MCF 10A (cell line): ENCODE data around the gene DSG4. TPM values are rescaled to one million over a fixed set of nuclear protein-coding genes. Genes with fewer than 3 reads are reported as not detected.

ENCODE experiments used
- BruUV-seq: library from RNA; stranded (reverse); fragments of 400-500 nt; replicated peaks from 2 replicates; lab custom pipeline; 2021; lab: Mats Ljungman, UMichigan
- CTCF ChIA-PET: fragments of 300-600 bp; sonication (Branson Sonifier 250); formaldehyde crosslinking; extraction: SDS; loops from one replicate; lab custom pipeline; 2021; ENCODE audit warnings: antibody characterized with exemption, inconsistent platforms; lab: Yijun Ruan, JAX
- POLR2A ChIA-PET: fragments of 300-600, 350-650 bp; sonication (Branson Sonifier 250); formaldehyde crosslinking; extraction: SDS; loops from one replicate; lab custom pipeline; 2020; ENCODE audit warnings: antibody characterized with exemption, inconsistent platforms; lab: Yijun Ruan, JAX
- DNase-seq: peaks from one replicate; pipeline ENCODE4 v3.0.0-alpha.2; 2018; ENCODE audit not compliant: unreplicated experiment
- H3K27ac Mint-ChIP-seq: one replicate; pipeline ENCODE4 v1.8.0; 2022; ENCODE audit warnings: mild to moderate bottlenecking, low read depth, mixed read lengths; ENCODE audit not compliant: unreplicated experiment
- H3K27me3 Mint-ChIP-seq: one replicate; pipeline ENCODE4 v1.8.0; 2022; ENCODE audit warnings: mixed read lengths; ENCODE audit not compliant: insufficient read depth, unreplicated experiment
- H3K36me3 Mint-ChIP-seq: one replicate; pipeline ENCODE4 v1.8.0; 2022; ENCODE audit warnings: mild to moderate bottlenecking, moderate library complexity, mixed read lengths; ENCODE audit not compliant: insufficient read depth, unreplicated experiment
- H3K4me1 Mint-ChIP-seq: one replicate; pipeline ENCODE4 v1.8.0; 2022; ENCODE audit warnings: mixed read lengths; ENCODE audit not compliant: insufficient read depth, unreplicated experiment
- H3K4me3 Mint-ChIP-seq: one replicate; pipeline ENCODE4 v1.8.0; 2022; ENCODE audit warnings: mild to moderate bottlenecking, moderate library complexity, mixed read lengths; ENCODE audit not compliant: unreplicated experiment
- H3K9me3 Mint-ChIP-seq: one replicate; pipeline ENCODE4 v1.8.0; 2022; ENCODE audit warnings: mixed read lengths; ENCODE audit not compliant: unreplicated experiment
- intact Hi-C: fragments of 100-400 bp; cut with micrococcal nuclease; formaldehyde crosslinking; loops from 2 replicates; pipeline ENCODE4 v1.14.1; 2022
- total RNA-seq: library from RNA; stranded (reverse); gene quantifications from 2 replicates; pipeline ENCODE4 v1.2.3, GENCODE V29; 2022
- TF ChIP-seq, protein P1 (sequence below): fragments of 200-600 bp; IDR thresholded peaks from one replicate; pipeline ENCODE4 v1.8.0; 2022; ENCODE audit warnings: antibody characterized with exemption, mild to moderate bottlenecking; ENCODE audit not compliant: unreplicated experiment

DSG4 gene
- total RNA-seq, 1 experiment from 2014 or later: not detected

DNA sequence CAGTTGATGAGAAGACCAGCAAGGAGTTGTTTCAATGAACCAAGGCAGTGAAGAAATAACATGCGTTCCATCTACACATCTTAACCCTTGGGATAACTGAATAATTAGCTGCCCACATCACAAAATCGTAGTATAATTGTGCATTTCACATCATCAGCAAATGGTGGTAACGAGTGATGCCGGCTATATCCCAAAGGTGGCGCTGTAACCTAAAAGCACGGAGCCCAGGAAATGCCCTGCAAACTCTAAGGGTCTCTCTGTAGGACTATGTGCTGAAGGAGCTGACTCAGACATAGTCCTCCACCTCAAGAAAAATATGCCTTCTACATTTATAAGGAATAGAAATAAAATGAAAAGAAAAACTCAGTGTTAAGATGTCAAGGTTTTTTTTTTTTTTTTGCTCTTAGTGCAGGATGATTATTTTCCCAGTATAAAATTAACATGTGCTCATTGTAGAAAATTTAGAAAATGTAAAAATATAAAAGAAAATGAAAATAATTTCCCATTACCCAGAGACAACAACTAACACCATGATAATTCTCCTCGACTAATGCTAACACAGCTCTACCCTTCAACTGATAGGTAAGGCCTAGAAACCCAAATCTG lies 47.9 kb downstream of the DSG4 start:
- peaks cover 24% of the 10 kb centered on the region for H3K4me1 Mint-ChIP-seq
- BruUV-seq: no TSS peak
- CTCF ChIA-PET: interaction anchor here (0.5 to 3.1 kb wide), 49 partner anchors 9 to 1326 kb away, joined by 3 to 19 read pairs (median 6); no protein-coding TSS in a partner anchor
- intact Hi-C loops: loop anchor here (1.0 to 10.0 kb wide), 6 partner anchors 26 to 430 kb away; partner anchors contain the start of gene DSC2
- no peak overlapping the region for H3K4me3 Mint-ChIP-seq
- no peak overlapping the region for H3K27ac Mint-ChIP-seq
- POLR2A ChIA-PET: interaction anchor here (0.6 to 8.9 kb wide), 22 partner anchors 18 to 668 kb away, joined by 3 to 219 read pairs (median 3); partner anchors contain the start of gene DSG3
- no peaks in the 10 kb centered on the region for H3K36me3 Mint-ChIP-seq
- H3K9me3 Mint-ChIP-seq: no peaks in the 10 kb centered on the region
- TF ChIP-seq, protein P1, sequence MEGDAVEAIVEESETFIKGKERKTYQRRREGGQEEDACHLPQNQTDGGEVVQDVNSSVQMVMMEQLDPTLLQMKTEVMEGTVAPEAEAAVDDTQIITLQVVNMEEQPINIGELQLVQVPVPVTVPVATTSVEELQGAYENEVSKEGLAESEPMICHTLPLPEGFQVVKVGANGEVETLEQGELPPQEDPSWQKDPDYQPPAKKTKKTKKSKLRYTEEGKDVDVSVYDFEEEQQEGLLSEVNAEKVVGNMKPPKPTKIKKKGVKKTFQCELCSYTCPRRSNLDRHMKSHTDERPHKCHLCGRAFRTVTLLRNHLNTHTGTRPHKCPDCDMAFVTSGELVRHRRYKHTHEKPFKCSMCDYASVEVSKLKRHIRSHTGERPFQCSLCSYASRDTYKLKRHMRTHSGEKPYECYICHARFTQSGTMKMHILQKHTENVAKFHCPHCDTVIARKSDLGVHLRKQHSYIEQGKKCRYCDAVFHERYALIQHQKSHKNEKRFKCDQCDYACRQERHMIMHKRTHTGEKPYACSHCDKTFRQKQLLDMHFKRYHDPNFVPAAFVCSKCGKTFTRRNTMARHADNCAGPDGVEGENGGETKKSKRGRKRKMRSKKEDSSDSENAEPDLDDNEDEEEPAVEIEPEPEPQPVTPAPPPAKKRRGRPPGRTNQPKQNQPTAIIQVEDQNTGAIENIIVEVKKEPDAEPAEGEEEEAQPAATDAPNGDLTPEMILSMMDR: peak; percentile 83
- peak; percentile 67 for DNase-seq
- H3K27me3 Mint-ChIP-seq: no peaks in the 10 kb centered on the region

DNA sequence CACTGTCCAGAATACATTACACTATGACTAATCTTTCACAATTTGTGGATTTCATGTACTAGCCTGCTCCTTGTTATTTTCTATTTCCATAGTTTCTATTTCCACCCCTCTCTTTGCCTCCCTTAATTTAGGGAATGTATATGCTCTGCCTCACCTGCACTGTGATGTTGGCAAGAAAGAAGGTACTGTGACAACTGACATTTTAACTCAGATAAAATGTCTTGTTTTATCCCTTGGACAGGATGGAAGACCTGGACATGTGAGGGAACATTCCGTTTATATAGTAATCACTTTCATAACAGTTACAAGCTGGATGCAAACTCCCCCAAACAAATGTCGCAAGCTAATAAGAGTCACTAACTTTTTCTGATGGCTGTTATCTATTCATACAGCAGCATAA lies 49.4 kb downstream of the DSG4 start:
- intact Hi-C loops: loop anchor here (10.0 kb wide), 2 partner anchors 321 to 431 kb away; partner anchors contain the start of gene DSC2
- TF ChIP-seq, protein P1: no peak
- no peak overlapping the region for H3K4me3 Mint-ChIP-seq
- peak overlapping the region; percentile 82 for H3K27ac Mint-ChIP-seq
- peaks cover 23% of the 10 kb centered on the region for H3K4me1 Mint-ChIP-seq
- POLR2A ChIA-PET: interaction anchor here (0.5 to 8.9 kb wide), 11 partner anchors 16 to 385 kb away, joined by 3 to 219 read pairs (median 3); partner anchors contain the start of genes DSC3 and DSG3
- H3K27me3 Mint-ChIP-seq: no peaks in the 10 kb centered on the region
- H3K36me3 Mint-ChIP-seq: no peaks in the 10 kb centered on the region
- no peaks in the 10 kb centered on the region for H3K9me3 Mint-ChIP-seq
- DNase-seq: peak; percentile 10
- CTCF ChIA-PET: interaction anchor here (0.9 to 2.4 kb wide), 8 partner anchors 14 to 87 kb away, joined by 3 to 18 read pairs (median 4); no protein-coding TSS in a partner anchor
- no TSS peak for BruUV-seq

DNA sequence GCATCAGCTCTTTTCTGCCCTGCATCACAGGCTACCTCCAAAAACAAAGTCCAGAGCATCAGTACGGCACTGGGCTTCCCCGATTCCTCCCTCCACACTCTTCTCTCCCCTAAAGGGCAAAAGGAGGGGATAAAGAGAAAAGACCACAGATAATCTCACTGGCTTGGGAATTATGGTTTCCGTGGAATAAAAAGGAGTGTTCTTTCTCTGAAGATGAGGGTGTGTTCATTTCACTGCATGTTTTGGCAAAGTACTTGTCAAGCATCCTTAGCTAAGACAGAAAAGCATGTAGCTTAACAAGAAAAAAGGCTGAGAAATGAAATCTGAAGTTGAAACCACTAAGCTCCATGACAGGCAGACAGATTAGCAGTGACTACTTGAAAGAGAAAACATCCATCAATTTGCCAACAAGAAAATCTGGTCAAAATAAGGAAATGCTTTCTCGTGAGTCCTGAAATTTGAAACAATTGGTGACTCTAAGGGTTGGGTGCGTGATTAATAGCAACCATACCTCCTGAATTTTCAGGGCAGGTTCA lies 50.4 kb downstream of the DSG4 start:
- H3K4me3 Mint-ChIP-seq: no peak overlapping the region
- no peak for DNase-seq
- ChIA-PET POLR2A (interaction anchor here (0.7 to 8.9 kb wide), 5 partner anchors 25 to 386 kb away, joined by 3 to 219 read pairs (median 3); partner anchors contain the start of gene DSG3), CTCF (interaction anchor here (0.6 to 1.2 kb wide), 3 partner anchors 15 to 60 kb away, joined by 3 read pairs; no protein-coding TSS in a partner anchor)
- H3K9me3 Mint-ChIP-seq: no peaks in the 10 kb centered on the region
- TF ChIP-seq, protein P1: no peak
- intact Hi-C loops: loop anchor here (10.0 kb wide), 2 partner anchors 322 to 432 kb away; partner anchors contain the start of gene DSC2
- peaks cover 23% of the 10 kb centered on the region for H3K4me1 Mint-ChIP-seq
- H3K27me3 Mint-ChIP-seq: no peaks in the 10 kb centered on the region
- peak overlapping the region; percentile 21 for H3K27ac Mint-ChIP-seq
- BruUV-seq: no TSS peak
- H3K36me3 Mint-ChIP-seq: no peaks in the 10 kb centered on the region

DNA sequence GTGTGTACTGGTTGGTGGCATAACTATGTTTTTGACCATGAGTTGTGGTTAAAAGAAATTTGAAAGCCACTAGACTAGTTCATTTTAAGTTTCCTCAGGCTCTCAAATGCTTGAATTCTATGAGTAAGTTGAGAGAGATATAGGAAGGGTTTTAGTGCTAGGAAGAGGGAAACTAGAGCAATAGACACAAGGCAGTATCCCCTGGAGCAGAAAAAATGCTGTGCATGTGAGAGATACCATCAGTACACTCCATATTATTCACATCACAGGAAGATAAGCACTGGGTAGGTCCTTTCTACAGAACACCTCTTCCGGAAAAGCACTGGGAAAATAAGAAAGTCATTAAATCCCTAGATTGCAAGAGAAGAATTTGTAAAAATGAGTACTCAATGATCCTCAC lies 51.6 kb downstream of the DSG4 start:
- TF ChIP-seq, protein P1: no peak
- Mint-ChIP-seq H3K36me3 (no peaks in the 10 kb centered on the region), H3K4me1 (peaks cover 23% of the 10 kb centered on the region), H3K9me3 (no peaks in the 10 kb centered on the region), H3K27me3 (no peaks in the 10 kb centered on the region), H3K4me3 (no peak overlapping the region), H3K27ac (no peak overlapping the region)
- no TSS peak for BruUV-seq
- ChIA-PET CTCF (no interaction called here), POLR2A (interaction anchor here (8.9 kb wide), 1 partner anchor 23 kb away, joined by 219 read pairs; the partner anchor contains the start of gene DSG3)
- intact Hi-C loops: loop anchor here (10.0 kb wide), 2 partner anchors 323 to 433 kb away; partner anchors contain the start of gene DSC2
- DNase-seq: no peak
